Measurements from ENCODE around the gene SLIT1.

DNA sequence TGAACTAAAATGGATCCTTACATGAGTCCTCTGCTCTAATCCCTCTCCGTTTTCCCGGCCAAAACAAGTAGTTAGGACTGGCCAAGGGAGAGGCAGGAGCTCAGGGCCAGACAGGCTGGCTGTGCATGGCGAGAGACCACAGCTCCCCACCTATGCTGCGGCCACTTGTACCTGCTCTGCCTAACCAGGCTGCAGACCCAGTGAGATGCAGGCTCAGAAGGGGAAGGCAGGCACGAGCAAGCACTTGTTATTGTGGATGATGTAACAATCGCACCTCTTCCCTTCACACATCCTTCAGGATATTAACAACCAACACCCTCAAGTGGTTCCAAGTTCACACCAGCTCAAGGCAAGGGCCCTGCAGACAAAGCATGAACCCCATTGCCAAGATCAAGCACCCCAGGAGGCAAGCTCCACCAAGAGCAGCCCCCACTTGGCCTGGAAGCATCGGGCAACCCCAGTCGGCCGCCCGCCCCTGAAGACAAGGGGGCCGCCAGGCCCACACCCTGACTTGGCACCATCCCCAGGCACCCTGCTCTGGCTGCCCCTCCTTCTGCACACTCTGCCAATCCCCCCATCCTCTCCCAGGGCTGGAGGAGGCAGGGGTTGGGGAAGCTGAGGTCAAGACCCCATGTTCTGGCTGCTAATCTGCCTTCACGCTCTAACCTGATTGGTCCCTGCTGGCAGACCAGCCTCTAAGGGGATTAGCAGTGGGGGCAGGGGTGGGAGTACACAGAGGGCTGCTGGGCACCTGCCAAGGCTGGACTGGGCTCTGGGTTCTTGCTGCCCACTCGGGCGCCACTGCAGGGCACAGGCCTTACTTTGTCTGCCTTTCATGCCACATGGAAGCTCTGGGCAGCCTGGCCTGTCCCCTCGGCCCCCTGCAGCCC lies 111.3 kb downstream of the SLIT1 start:
- no peak for TF ChIP-seq ZFP3 (CRISPR knock-in tag; IDR thresholded peaks at IDR 0.05)
- TF ChIP-seq ISL1 (CRISPR knock-in tag; IDR thresholded peaks at IDR 0.05) = no peak
- no peak for TF ChIP-seq BACH2 (CRISPR knock-in tag; IDR thresholded peaks at IDR 0.05; ENCODE audit: borderline replicate concordance)
- TF ChIP-seq OSR1 (CRISPR knock-in tag; IDR thresholded peaks at IDR 0.05) = no peak
- TF ChIP-seq PPARA (CRISPR knock-in tag; IDR thresholded peaks at IDR 0.05; ENCODE audit: borderline replicate concordance) = no peak
- no peak for TF ChIP-seq CSDC2 (CRISPR knock-in tag; IDR thresholded peaks at IDR 0.05)
- TF ChIP-seq, protein P1, sequence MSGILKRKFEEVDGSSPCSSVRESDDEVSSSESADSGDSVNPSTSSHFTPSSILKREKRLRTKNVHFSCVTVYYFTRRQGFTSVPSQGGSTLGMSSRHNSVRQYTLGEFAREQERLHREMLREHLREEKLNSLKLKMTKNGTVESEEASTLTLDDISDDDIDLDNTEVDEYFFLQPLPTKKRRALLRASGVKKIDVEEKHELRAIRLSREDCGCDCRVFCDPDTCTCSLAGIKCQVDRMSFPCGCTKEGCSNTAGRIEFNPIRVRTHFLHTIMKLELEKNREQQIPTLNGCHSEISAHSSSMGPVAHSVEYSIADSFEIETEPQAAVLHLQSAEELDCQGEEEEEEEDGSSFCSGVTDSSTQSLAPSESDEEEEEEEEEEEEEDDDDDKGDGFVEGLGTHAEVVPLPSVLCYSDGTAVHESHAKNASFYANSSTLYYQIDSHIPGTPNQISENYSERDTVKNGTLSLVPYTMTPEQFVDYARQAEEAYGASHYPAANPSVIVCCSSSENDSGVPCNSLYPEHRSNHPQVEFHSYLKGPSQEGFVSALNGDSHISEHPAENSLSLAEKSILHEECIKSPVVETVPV (CRISPR knock-in tag; IDR thresholded peaks at IDR 0.05) = no peak
- TF ChIP-seq, protein P2, sequence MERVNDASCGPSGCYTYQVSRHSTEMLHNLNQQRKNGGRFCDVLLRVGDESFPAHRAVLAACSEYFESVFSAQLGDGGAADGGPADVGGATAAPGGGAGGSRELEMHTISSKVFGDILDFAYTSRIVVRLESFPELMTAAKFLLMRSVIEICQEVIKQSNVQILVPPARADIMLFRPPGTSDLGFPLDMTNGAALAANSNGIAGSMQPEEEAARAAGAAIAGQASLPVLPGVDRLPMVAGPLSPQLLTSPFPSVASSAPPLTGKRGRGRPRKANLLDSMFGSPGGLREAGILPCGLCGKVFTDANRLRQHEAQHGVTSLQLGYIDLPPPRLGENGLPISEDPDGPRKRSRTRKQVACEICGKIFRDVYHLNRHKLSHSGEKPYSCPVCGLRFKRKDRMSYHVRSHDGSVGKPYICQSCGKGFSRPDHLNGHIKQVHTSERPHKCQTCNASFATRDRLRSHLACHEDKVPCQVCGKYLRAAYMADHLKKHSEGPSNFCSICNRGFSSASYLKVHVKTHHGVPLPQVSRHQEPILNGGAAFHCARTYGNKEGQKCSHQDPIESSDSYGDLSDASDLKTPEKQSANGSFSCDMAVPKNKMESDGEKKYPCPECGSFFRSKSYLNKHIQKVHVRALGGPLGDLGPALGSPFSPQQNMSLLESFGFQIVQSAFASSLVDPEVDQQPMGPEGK (CRISPR knock-in tag; IDR thresholded peaks at IDR 0.05; ENCODE audit: borderline replicate concordance) = no peak
- no peak for TF ChIP-seq RARB (CRISPR knock-in tag; IDR thresholded peaks at IDR 0.05)
- no peak for TF ChIP-seq ESRRG (CRISPR knock-in tag; IDR thresholded peaks at IDR 0.05)
- no peak for TF ChIP-seq POU6F1 (CRISPR knock-in tag; IDR thresholded peaks at IDR 0.05; ENCODE audit: borderline replicate concordance, low read depth)
- TF ChIP-seq ZC3H10 (CRISPR knock-in tag; IDR thresholded peaks at IDR 0.05) = no peak
